HepG2 (cell line): ENCODE data around the gene COA3. TPM values are rescaled to one million over a fixed set of nuclear protein-coding genes. Genes with fewer than 3 reads are reported as not detected.

Experiments
- ARNTL ChIP-seq: sonication (generic); formaldehyde crosslinking; IDR thresholded peaks from 2 replicates; pipeline ENCODE4 v1.4.0; 2020; ENCODE audit warnings: mild to moderate bottlenecking, missing genetic modification reagents
- BRD4 ChIP-seq: sonication (generic); formaldehyde crosslinking; IDR thresholded peaks from 2 replicates; pipeline ENCODE4 v1.4.0; 2020; ENCODE audit warnings: missing genetic modification reagents
- EP300 ChIP-seq, 3 experiments: sonication (generic) in 1 of 3; formaldehyde crosslinking in 1 of 3; IDR thresholded peaks; 2 replicates each; pipeline versions ENCODE4 v1.5.1 to v1.6.1; 2011 to 2020; ENCODE audit warnings: low read depth in 2 of 3, low read length in 2 of 3, borderline replicate concordance in 1 of 3, improper control_type of control experiment in 1 of 3, mild to moderate bottlenecking in 1 of 3, missing genetic modification reagents in 1 of 3, moderate library complexity in 1 of 3
- FOXJ3 ChIP-seq: sonication (generic); formaldehyde crosslinking; IDR thresholded peaks from 2 replicates; pipeline ENCODE4 v1.4.0; 2020; ENCODE audit warnings: missing genetic modification reagents, mild to moderate bottlenecking, borderline replicate concordance
- JUND ChIP-seq: sonication (generic); formaldehyde crosslinking; IDR thresholded peaks from 2 replicates; pipeline ENCODE4 v1.8.0; 2022; ENCODE audit warnings: mild to moderate bottlenecking, missing genetic modification reagents
- MTA3 ChIP-seq: sonication (generic); formaldehyde crosslinking; IDR thresholded peaks from 2 replicates; pipeline ENCODE4 v1.4.0; 2020; ENCODE audit warnings: missing genetic modification reagents
- MTF2 ChIP-seq: sonication (generic); formaldehyde crosslinking; IDR thresholded peaks from 2 replicates; pipeline ENCODE4 v1.5.0; 2020; ENCODE audit warnings: missing genetic modification reagents, borderline replicate concordance
- RAD51 ChIP-seq: fragments of 450-650 bp; IDR thresholded peaks from 2 replicates; pipeline ENCODE4 v1.6.1; 2016; ENCODE audit warnings: borderline replicate concordance
- SIN3A ChIP-seq: IDR thresholded peaks from 2 replicates; pipeline ENCODE4 v1.6.1; 2011; ENCODE audit warnings: low read depth, mild to moderate bottlenecking, control low read depth, low read length, borderline replicate concordance
- TAF15 ChIP-seq: fragments of 200-400 bp; formaldehyde crosslinking; IDR thresholded peaks from one replicate; pipeline ENCODE4 v1.6.1; 2018; ENCODE audit warnings: mild to moderate bottlenecking, low read depth, low read length; ENCODE audit not compliant: poor library complexity, severe bottlenecking
- ZFP90 ChIP-seq: sonication (generic); formaldehyde crosslinking; IDR thresholded peaks from 2 replicates; pipeline ENCODE4 v1.8.0; 2022; ENCODE audit warnings: missing genetic modification reagents, mild to moderate bottlenecking, inconsistent platforms, borderline replicate concordance
- ZNF333 ChIP-seq: sonication (generic); formaldehyde crosslinking; IDR thresholded peaks from 2 replicates; pipeline ENCODE4 v1.4.0; 2020; ENCODE audit warnings: mild to moderate bottlenecking, missing genetic modification reagents, borderline replicate concordance
- ZNF629 ChIP-seq: sonication (generic); formaldehyde crosslinking; conservative IDR thresholded peaks from 2 replicates; pipeline ENCODE4 v1.5.0; 2020; ENCODE audit warnings: missing genetic modification reagents
- ZNF709 ChIP-seq: sonication (generic); formaldehyde crosslinking; IDR thresholded peaks from 2 replicates; pipeline ENCODE4 v1.5.0; 2020; ENCODE audit warnings: mild to moderate bottlenecking, missing genetic modification reagents
- ZNF883 ChIP-seq: sonication (generic); formaldehyde crosslinking; IDR thresholded peaks from 2 replicates; pipeline ENCODE4 v1.5.1; 2020; ENCODE audit warnings: mild to moderate bottlenecking, missing genetic modification reagents; ENCODE audit errors: not compliant biosample characterization
- ZSCAN29 ChIP-seq: sonication (generic); formaldehyde crosslinking; conservative IDR thresholded peaks from 2 replicates; pipeline ENCODE4 v1.4.0; 2020; ENCODE audit warnings: mild to moderate bottlenecking, missing genetic modification reagents
- polyA plus RNA-seq, 8 experiments: library from polyadenylated mRNA; depleted of rRNA in 3 of 8; stranded (reverse) in 7 of 8; unstranded in 1 of 8; fragments of >200 nt; fragmentation: Illumina TruSeq in 4 of 8; extraction: Trizol in 4 of 8; gene quantifications; 2 replicates each; pipeline versions ENCODE4 v1.2.1 to v1.2.3, GENCODE V29; 2011 to 2016; ENCODE audit warnings: low read depth in 4 of 8, missing spikeins in 1 of 8, mixed read lengths in 1 of 8; ENCODE audit not compliant: insufficient read depth in 1 of 8
- total RNA-seq, 5 experiments: library from RNA; depleted of rRNA; stranded (reverse); fragments of >200 nt; fragmentation: Illumina TruSeq; extraction: Trizol; gene quantifications; 2 replicates each; pipeline ENCODE4 v1.2.3, GENCODE V29; 2016; ENCODE audit warnings: low read depth in 1 of 5
- TF ChIP-seq, protein P1 (sequence below): sonication (generic); formaldehyde crosslinking; IDR thresholded peaks from 2 replicates; pipeline ENCODE4 v1.4.0; 2020; ENCODE audit warnings: mild to moderate bottlenecking, missing genetic modification reagents, borderline replicate concordance
- TF ChIP-seq, protein P2 (sequence below): sonication (generic); formaldehyde crosslinking; IDR thresholded peaks from 2 replicates; pipeline ENCODE4 v1.8.1; 2022; ENCODE audit warnings: mild to moderate bottlenecking, missing genetic modification reagents
- TF ChIP-seq, protein P3 (sequence below): sonication (generic); formaldehyde crosslinking; IDR thresholded peaks from 2 replicates; pipeline ENCODE4 v1.4.0; 2020; ENCODE audit warnings: mild to moderate bottlenecking, low read depth, missing genetic modification reagents
- TF ChIP-seq, protein P4 (sequence below): sonication (generic); formaldehyde crosslinking; IDR thresholded peaks from 2 replicates; pipeline ENCODE4 v1.4.0; 2020; ENCODE audit warnings: missing genetic modification reagents, borderline replicate concordance

Gene COA3
- total and polyA plus RNA-seq, 2 of the 13 experiments (the other 11 are each of a cell fraction or from before 2014, with no cell fraction given): 133 to 202 TPM

DNA sequence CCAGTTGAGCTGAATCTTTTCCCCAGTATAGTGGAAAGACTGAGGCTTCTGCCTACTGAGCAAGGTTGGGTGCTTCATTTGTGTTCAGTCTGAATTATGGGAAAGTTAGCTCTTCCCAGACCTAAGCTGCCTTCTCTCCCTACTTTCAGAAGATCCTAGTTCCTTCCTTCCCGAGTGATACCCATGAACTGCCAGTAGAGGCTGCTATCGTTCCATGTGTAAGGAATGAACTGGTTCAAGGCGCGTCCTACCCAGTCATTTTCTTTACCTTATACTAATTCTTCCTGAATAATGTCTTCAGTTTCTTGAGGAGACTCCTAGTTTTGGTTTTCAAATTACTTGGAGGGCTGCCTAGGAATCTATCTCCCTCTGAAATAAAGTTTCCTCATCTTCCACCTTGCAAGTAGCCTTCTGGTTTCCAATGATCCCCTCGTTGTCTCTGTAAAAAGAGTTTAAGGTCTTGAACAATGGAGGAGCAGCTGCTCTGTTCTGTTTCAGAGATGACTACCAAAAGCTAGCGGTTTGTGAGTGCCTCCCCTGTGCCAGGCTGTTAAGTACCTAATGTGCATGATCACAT, 44.9 kb upstream of the COA3 start (continued):
- no peak for TF ChIP-seq EP300 (IDR thresholded peaks at IDR 0.05; ENCODE audit: low read depth in 2 of 2, low read length in 2 of 2)
- TF ChIP-seq EP300 (CRISPR knock-in tag; IDR thresholded peaks at IDR 0.05; ENCODE audit: borderline replicate concordance): no peak
- no peak for TF ChIP-seq ZNF333 (CRISPR knock-in tag)
- TF ChIP-seq, protein P1, sequence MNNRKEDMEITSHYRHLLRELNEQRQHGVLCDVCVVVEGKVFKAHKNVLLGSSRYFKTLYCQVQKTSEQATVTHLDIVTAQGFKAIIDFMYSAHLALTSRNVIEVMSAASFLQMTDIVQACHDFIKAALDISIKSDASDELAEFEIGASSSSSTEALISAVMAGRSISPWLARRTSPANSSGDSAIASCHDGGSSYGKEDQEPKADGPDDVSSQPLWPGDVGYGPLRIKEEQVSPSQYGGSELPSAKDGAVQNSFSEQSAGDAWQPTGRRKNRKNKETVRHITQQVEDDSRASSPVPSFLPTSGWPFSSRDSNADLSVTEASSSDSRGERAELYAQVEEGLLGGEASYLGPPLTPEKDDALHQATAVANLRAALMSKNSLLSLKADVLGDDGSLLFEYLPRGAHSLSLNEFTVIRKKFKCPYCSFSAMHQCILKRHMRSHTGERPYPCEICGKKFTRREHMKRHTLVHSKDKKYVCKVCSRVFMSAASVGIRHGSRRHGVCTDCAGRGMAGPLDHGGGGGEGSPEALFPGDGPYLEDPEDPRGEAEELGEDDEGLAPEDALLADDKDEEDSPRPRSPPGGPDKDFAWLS: no peak
- TF ChIP-seq, protein P2, sequence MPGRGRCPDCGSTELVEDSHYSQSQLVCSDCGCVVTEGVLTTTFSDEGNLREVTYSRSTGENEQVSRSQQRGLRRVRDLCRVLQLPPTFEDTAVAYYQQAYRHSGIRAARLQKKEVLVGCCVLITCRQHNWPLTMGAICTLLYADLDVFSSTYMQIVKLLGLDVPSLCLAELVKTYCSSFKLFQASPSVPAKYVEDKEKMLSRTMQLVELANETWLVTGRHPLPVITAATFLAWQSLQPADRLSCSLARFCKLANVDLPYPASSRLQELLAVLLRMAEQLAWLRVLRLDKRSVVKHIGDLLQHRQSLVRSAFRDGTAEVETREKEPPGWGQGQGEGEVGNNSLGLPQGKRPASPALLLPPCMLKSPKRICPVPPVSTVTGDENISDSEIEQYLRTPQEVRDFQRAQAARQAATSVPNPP (CRISPR knock-in tag): no peak
- no peak for TF ChIP-seq MTA3 (CRISPR knock-in tag)
- TF ChIP-seq TAF15: no peak
- no peak for TF ChIP-seq ZSCAN29 (CRISPR knock-in tag)
- no peak for TF ChIP-seq ZNF709 (CRISPR knock-in tag)
- TF ChIP-seq, protein P3, sequence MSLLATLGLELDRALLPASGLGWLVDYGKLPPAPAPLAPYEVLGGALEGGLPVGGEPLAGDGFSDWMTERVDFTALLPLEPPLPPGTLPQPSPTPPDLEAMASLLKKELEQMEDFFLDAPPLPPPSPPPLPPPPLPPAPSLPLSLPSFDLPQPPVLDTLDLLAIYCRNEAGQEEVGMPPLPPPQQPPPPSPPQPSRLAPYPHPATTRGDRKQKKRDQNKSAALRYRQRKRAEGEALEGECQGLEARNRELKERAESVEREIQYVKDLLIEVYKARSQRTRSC (CRISPR knock-in tag): no peak
- no peak for TF ChIP-seq ARNTL (CRISPR knock-in tag)
- no peak for TF ChIP-seq BRD4 (CRISPR knock-in tag)
- no peak for TF ChIP-seq RAD51
- TF ChIP-seq ZNF629 (CRISPR knock-in tag): no peak
- TF ChIP-seq MTF2 (CRISPR knock-in tag): no peak
- no peak for TF ChIP-seq FOXJ3 (CRISPR knock-in tag)
- TF ChIP-seq ZNF883 (CRISPR knock-in tag): no peak
- TF ChIP-seq JUND (CRISPR knock-in tag): no peak
- TF ChIP-seq, protein P4, sequence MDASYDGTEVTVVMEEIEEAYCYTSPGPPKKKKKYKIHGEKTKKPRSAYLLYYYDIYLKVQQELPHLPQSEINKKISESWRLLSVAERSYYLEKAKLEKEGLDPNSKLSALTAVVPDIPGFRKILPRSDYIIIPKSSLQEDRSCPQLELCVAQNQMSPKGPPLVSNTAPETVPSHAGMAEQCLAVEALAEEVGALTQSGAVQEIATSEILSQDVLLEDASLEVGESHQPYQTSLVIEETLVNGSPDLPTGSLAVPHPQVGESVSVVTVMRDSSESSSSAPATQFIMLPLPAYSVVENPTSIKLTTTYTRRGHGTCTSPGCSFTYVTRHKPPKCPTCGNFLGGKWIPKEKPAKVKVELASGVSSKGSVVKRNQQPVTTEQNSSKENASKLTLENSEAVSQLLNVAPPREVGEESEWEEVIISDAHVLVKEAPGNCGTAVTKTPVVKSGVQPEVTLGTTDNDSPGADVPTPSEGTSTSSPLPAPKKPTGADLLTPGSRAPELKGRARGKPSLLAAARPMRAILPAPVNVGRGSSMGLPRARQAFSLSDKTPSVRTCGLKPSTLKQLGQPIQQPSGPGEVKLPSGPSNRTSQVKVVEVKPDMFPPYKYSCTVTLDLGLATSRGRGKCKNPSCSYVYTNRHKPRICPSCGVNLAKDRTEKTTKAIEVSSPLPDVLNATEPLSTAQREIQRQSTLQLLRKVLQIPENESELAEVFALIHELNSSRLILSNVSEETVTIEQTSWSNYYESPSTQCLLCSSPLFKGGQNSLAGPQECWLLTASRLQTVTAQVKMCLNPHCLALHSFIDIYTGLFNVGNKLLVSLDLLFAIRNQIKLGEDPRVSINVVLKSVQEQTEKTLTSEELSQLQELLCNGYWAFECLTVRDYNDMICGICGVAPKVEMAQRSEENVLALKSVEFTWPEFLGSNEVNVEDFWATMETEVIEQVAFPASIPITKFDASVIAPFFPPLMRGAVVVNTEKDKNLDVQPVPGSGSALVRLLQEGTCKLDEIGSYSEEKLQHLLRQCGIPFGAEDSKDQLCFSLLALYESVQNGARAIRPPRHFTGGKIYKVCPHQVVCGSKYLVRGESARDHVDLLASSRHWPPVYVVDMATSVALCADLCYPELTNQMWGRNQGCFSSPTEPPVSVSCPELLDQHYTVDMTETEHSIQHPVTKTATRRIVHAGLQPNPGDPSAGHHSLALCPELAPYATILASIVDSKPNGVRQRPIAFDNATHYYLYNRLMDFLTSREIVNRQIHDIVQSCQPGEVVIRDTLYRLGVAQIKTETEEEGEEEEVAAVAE (CRISPR knock-in tag): no peak
- TF ChIP-seq ZFP90: peak; percentile 36; the same call in 1 of the 2 replicates
- TF ChIP-seq SIN3A: no peak
